ENCODE measurements around the gene TCL1B. TPM values are rescaled to one million over a fixed set of nuclear protein-coding genes. Genes with fewer than 3 reads are reported as not detected.

Gene TCL1B
- total and polyA plus RNA-seq, 2 of the 8 experiments (the other 6 are each of a cell fraction or from before 2014, with no cell fraction given): 9.6 to 11.5 TPM

- Histone ChIP-seq H3K4me2 (ENCODE audit: insufficient read depth in 1 of 2, low read depth in 2 of 2, low read length in 2 of 2) (no peak overlapping the region), H4K20me1 (replicated peaks in 1 of 2; ENCODE audit: control insufficient read depth in 1 of 2, insufficient read depth in 2 of 2, low read length in 2 of 2) (no peaks in the 10 kb centered on the region), H3K79me1 (ENCODE audit: low read depth, low read length) (no peaks in the 10 kb centered on the region), H3K4me1 (replicated peaks in 1 of 4; ENCODE audit: control insufficient read depth in 3 of 4, insufficient read depth in 4 of 4, low read length in 3 of 4) (peaks cover 2 to 7% (median 5%) of the 10 kb centered on the region in 4 experiments; a peak in 4 of 7 replicates), H2BK20ac (ENCODE audit: low read length) (no peak overlapping the region; the same call in 1 of the 2 replicates), H3K18ac (ENCODE audit: extremely low read depth, low read length) (no peak overlapping the region), H2BK120ac (replicated peaks; ENCODE audit: low read depth, low read length) (no peak overlapping the region), H3K56ac (replicated peaks; ENCODE audit: insufficient read length, low read depth, low read length) (no peak overlapping the region), H3K27me3 (replicated peaks in 1 of 4; ENCODE audit: control insufficient read depth in 3 of 4, extremely low read depth in 1 of 4, insufficient read depth in 3 of 4, low read length in 3 of 4) (peaks cover 0 to 3% (median 0%) of the 10 kb centered on the region in 4 experiments; a peak in 3 of 7 replicates), H4K8ac (ENCODE audit: extremely low read depth, insufficient read depth, low read length) (no peak overlapping the region), H3K23ac (ENCODE audit: insufficient read length) (no peak overlapping the region), H3K36me3 (ENCODE audit: control insufficient read depth in 2 of 4, insufficient read depth in 4 of 4, low read length in 3 of 4) (no peaks in the 10 kb centered on the region), H3K4ac (replicated peaks; ENCODE audit: insufficient read length, low read depth, low read length) (no peak overlapping the region), H2BK12ac (ENCODE audit: low read depth, low read length) (no peak overlapping the region), H2BK5ac (ENCODE audit: low read depth, low read length) (no peak overlapping the region), H3K23me2 (ENCODE audit: low read depth, low read length) (no peaks in the 10 kb centered on the region; the same call in 1 of the 2 replicates), H2AK5ac (ENCODE audit: low read depth, low read length) (no peak overlapping the region), H3K79me2 (ENCODE audit: control insufficient read depth in 1 of 2, insufficient read depth in 2 of 2, low read length in 2 of 2) (no peaks in the 10 kb centered on the region), H3K9ac (replicated peaks in 1 of 4; ENCODE audit: extremely low read depth in 1 of 4, low read depth in 3 of 4, low read length in 3 of 4) (no peak overlapping the region), H3K4me3 (ENCODE audit: extremely low read depth in 1 of 4, insufficient read depth in 2 of 4, low read depth in 3 of 4, low read length in 4 of 4) (no peak overlapping the region), H3K14ac (ENCODE audit: insufficient read length) (no peak overlapping the region), H3K27ac (ENCODE audit: low read depth, low read length) (no peak overlapping the region), H3K9me3 (ENCODE audit: insufficient read depth in 2 of 2, low read depth in 1 of 2, low read length in 1 of 2) (peaks cover 0 to 2% of the 10 kb centered on the region in 2 experiments; a peak in 1 of 4 replicates), H2AFZ (ENCODE audit: low read length) (no peak overlapping the region), H4K5ac (ENCODE audit: insufficient read length, low read depth, low read length) (no peak overlapping the region), H2BK15ac (ENCODE audit: low read length) (no peak overlapping the region), H4K91ac (replicated peaks; ENCODE audit: insufficient read length, low read length) (no peak overlapping the region)
- POLR2A ChIA-PET (ENCODE audit: partially characterized antibody): no interaction called here
- TF ChIP-seq KDM1A (IDR thresholded peaks at IDR 0.05; ENCODE audit: borderline replicate concordance, low read length): no peak
- no peak for TF ChIP-seq ATF3 (IDR thresholded peaks at IDR 0.05; ENCODE audit: insufficient read depth, low read depth, low read length)
- TF ChIP-seq SRF (IDR thresholded peaks at IDR 0.05; ENCODE audit: low read depth, low read length): no peak
- DNase-seq (ENCODE audit: low read depth in 1 of 2, low spot score in 2 of 2): no peak
- WGBS, 2 experiments (ENCODE audit: extremely low coverage in 1 of 2, insufficient coverage in 1 of 2, insufficient read length in 1 of 2, insufficient replicate concordance in 2 of 2, low coverage in 1 of 2, low lambda C conversion rate in 2 of 2, missing lambda C conversion rate in 1 of 2): 88% methylated on average over 2 of the region's 2 CpGs; no CpG with 5 or more reads in 1 of the 2 experiments
- CTCF ChIA-PET (ENCODE audit: partially characterized antibody): interaction anchor here (0.6 to 5.2 kb wide), 8 partner anchors 11 to 115 kb away, joined by 3 to 46 read pairs (median 8); no protein-coding TSS in a partner anchor
- FAIRE-seq: no peak
Measured at GRCh38 chr14:95681153-95681552, 5.1 kb upstream of the TCL1B start.
